ENCODE data around the gene TTR. TPM values are rescaled to one million over a fixed set of nuclear protein-coding genes. Genes with fewer than 3 reads are reported as not detected.

TTR gene
- total RNA-seq, 2 donors from 2014 or later, result not detected

DNA sequence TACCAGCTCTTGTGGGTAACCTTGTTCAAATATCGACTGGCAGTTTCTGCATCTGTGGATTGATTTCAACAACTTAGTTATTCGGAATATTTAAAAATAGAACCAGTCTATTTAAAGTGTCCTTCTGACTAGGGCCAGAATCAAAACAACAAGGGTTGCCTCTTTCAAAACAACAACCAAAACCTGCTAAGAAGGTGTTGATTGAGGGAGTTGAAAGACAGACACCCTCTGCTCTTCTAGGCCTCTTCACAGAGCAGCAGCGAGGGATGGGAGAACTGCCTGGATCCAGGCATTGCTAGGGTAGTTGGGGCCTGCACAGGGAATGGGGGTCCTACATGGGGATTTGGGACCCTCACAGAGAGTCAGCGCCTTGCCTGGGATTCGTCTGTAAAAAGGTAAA, 19.8 kb downstream of the TTR start:
- ATAC-seq (ENCODE audit: insufficient number of reproducible peaks, low FRiP score, low read depth) (no peak), DNase-seq (ENCODE audit: low spot score) (no peak)
- no peaks in the 10 kb centered on the region for H3K9me3 ChIP-seq
- H3K36me3 ChIP-seq, result no peaks in the 10 kb centered on the region
- TF ChIP-seq CTCF (IDR thresholded peaks at IDR 0.05), result no peak
- no peak overlapping the region for H3K27ac ChIP-seq
- no peaks in the 10 kb centered on the region for H3K27me3 ChIP-seq (replicated peaks; ENCODE audit: insufficient read depth)
- H3K4me1 ChIP-seq (ENCODE audit: control insufficient read depth in 1 of 2, low read depth in 2 of 2), result no peaks in the 10 kb centered on the region
- no peak overlapping the region for H3K4me3 ChIP-seq

DNA sequence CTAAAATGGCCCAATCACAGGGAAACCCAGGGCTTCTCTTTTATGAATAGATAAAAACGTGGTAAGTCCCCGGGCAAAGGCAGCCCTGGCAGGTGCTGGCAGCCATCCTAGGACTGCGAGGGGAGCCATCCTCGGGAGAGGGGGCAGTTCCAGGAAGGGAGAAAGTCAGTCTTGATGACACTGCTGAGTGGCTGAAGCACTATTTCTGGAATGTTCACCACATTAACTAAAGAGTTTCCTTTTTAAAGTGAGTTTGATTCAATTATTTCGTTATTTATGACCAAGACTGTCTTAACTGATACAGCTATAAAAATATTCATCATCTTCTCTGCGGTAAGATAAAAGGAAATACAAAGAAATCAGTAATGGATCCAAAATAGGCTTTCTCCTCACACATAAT, 20.4 kb downstream of the TTR start:
- no peak for TF ChIP-seq CTCF (IDR thresholded peaks at IDR 0.05)
- Histone ChIP-seq H3K4me1 (ENCODE audit: control insufficient read depth in 1 of 2, low read depth in 2 of 2) (no peaks in the 10 kb centered on the region), H3K9me3 (no peaks in the 10 kb centered on the region), H3K27me3 (replicated peaks; ENCODE audit: insufficient read depth) (no peaks in the 10 kb centered on the region), H3K4me3 (no peak overlapping the region), H3K36me3 (no peaks in the 10 kb centered on the region), H3K27ac (no peak overlapping the region)
- ATAC-seq (ENCODE audit: insufficient number of reproducible peaks, low FRiP score, low read depth) (no peak), DNase-seq (ENCODE audit: low spot score) (no peak)

DNA sequence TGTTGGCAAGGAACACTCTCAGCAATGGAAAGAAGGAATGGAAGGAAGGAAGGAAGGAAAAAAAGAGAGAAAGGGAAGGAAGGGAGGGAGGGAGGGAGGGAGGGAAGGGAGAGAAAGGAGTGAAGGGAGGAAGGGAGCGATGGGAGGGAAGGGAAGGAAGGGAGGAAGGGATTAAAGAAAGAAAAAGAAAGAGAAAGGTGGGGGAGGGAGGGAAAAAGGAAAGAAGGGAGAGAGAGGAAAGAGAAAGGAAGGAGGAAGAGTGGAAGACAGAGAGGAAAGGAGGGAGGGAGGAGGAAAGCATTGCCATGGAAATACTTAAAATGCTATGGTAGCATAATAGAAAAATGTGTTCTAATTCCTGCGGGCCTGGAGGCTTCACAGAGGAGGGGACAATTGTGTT, 22.4 kb downstream of the TTR start:
- no peaks in the 10 kb centered on the region for H3K27me3 ChIP-seq (replicated peaks; ENCODE audit: insufficient read depth)

DNA sequence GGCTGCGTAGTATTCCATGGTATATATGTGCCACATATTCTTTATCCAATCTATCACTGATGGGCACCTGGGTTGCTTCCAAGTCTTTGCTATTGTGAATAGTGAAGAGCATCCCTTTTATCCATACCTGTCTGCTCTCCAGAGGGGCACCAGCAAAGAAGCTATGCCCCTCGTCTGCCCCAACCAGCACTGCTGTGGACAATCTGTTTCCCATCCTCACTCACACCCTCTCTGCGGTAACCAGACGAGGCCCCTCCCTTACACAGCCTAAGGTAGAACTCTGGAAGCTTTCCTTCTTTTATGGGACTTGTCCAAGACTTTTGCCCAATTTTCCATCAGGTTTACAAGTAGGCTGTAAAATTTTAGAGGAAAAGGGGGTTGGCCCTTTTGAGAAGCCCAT, 24.9 kb downstream of the TTR start:
- no peaks in the 10 kb centered on the region for H3K4me1 ChIP-seq (ENCODE audit: control insufficient read depth in 1 of 2, low read depth in 2 of 2)
- H3K4me3 ChIP-seq, result no peak overlapping the region
- no peaks in the 10 kb centered on the region for H3K9me3 ChIP-seq
- TF ChIP-seq CTCF (IDR thresholded peaks at IDR 0.05), result no peak
- DNase-seq (ENCODE audit: low spot score) (no peak), ATAC-seq (ENCODE audit: insufficient number of reproducible peaks, low FRiP score, low read depth) (no peak)
- no peaks in the 10 kb centered on the region for H3K27me3 ChIP-seq (replicated peaks; ENCODE audit: insufficient read depth)
- H3K27ac ChIP-seq, result no peak overlapping the region
- no peaks in the 10 kb centered on the region for H3K36me3 ChIP-seq

More for the DNA sequence above, 22.4 kb downstream of the TTR start:
- Histone ChIP-seq H3K36me3 (no peaks in the 10 kb centered on the region), H3K27ac (no peak overlapping the region), H3K9me3 (no peaks in the 10 kb centered on the region), H3K4me3 (no peak overlapping the region), H3K4me1 (ENCODE audit: control insufficient read depth in 1 of 2, low read depth in 2 of 2) (no peaks in the 10 kb centered on the region)
- no peak for TF ChIP-seq CTCF (IDR thresholded peaks at IDR 0.05)
- ATAC-seq (ENCODE audit: insufficient number of reproducible peaks, low FRiP score, low read depth) (no peak), DNase-seq (ENCODE audit: low spot score) (no peak)

GRCh38 chr18:31617031-31617717, 25.5 kb downstream of the TTR start:
- DNase-seq (ENCODE audit: low spot score), result no peak
- no peak for TF ChIP-seq CTCF (IDR thresholded peaks at IDR 0.05)
- Histone ChIP-seq H3K27ac (no peak overlapping the region), H3K9me3 (no peaks in the 10 kb centered on the region), H3K4me1 (ENCODE audit: control insufficient read depth in 1 of 2, low read depth in 2 of 2) (no peaks in the 10 kb centered on the region), H3K27me3 (replicated peaks; ENCODE audit: insufficient read depth) (no peaks in the 10 kb centered on the region), H3K4me3 (no peak overlapping the region), H3K36me3 (no peaks in the 10 kb centered on the region)
- ATAC-seq (ENCODE audit: insufficient number of reproducible peaks, low FRiP score, low read depth), result no peak

Data from thoracic aorta (tissue), 2 donors.